NCI-H748 treated with DMSO at 0.1 percent for 48 hours (cell line): ENCODE measurements around the gene AATK.

Experiments used
- DNase-seq: peaks from one replicate; lab custom pipeline; 2025; lab: John Stamatoyannopoulos, UW

Gene AATK

GRCh38 chr17:81113158-81113724 is 52.8 kb downstream of the AATK start:
- DNase-seq = no peak

GRCh38 chr17:81112450-81112849 is 53.6 kb downstream of the AATK start:
- DNase-seq = no peak

GRCh38 chr17:81111066-81111465 is 55.0 kb downstream of the AATK start:
- no peak for DNase-seq

- DNase-seq = no peak
Observed at GRCh38 chr17:81110488-81111040, 55.5 kb downstream of the AATK start.

- DNase-seq = no peak
Observed at GRCh38 chr17:81109957-81110356, 56.1 kb downstream of the AATK start.

GRCh38 chr17:81108220-81108619 is 57.8 kb downstream of the AATK start:
- no peak for DNase-seq

GRCh38 chr17:81106716-81107115 is 59.3 kb downstream of the AATK start:
- DNase-seq = no peak

GRCh38 chr17:81103379-81103778 is 62.6 kb downstream of the AATK start:
- DNase-seq = no peak

GRCh38 chr17:81102869-81103268 is 63.2 kb downstream of the AATK start:
- no peak for DNase-seq

- no peak for DNase-seq
Observed at GRCh38 chr17:81102352-81102751, 63.7 kb downstream of the AATK start.

- peak; percentile 24 for DNase-seq
Observed at GRCh38 chr17:81101614-81102306, 64.3 kb downstream of the AATK start.

- DNase-seq = no peak
Observed at GRCh38 chr17:81100668-81101067, 65.4 kb downstream of the AATK start.

- DNase-seq = no peak
Observed at GRCh38 chr17:81099888-81100287, 66.1 kb downstream of the AATK start.

- no peak for DNase-seq
Observed at GRCh38 chr17:81097943-81098308, 68.1 kb downstream of the AATK start.

GRCh38 chr17:81097134-81097942 is 68.7 kb downstream of the AATK start:
- DNase-seq = no peak

- no peak for DNase-seq
Observed at GRCh38 chr17:81096741-81097133, 69.3 kb downstream of the AATK start.

- no peak for DNase-seq
Observed at GRCh38 chr17:81095383-81095762, 70.6 kb downstream of the AATK start.

GRCh38 chr17:81094509-81095382 is 71.3 kb downstream of the AATK start:
- peak; percentile 63 for DNase-seq

- DNase-seq = no peak
Observed at GRCh38 chr17:81093619-81094508, 72.2 kb downstream of the AATK start.

GRCh38 chr17:81092518-81093095 is 73.4 kb downstream of the AATK start:
- DNase-seq = no peak
